Measurements from ENCODE around the gene ALPL. TPM values are rescaled to one million over a fixed set of nuclear protein-coding genes. Genes with fewer than 3 reads are reported as not detected.

ALPL gene
- total RNA-seq, 1 experiment from 2014 or later: 84.8 TPM

DNA sequence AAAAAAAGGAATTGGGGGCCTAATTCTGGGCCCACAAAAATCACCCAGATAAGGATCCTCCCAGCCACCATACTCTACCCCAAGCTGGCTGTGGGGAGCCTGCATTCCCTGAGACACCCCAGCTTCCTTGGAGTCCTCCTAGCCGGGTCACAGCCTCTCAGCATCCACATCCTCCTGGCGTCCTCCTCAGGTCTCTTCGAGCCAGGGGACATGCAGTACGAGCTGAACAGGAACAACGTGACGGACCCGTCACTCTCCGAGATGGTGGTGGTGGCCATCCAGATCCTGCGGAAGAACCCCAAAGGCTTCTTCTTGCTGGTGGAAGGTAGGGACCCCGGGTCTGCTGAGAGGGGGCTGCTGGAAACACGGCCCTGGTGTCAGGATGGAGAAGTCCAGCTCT lies 64.3 kb downstream of the ALPL start:
- no peak overlapping the region for H3K56ac ChIP-seq (ENCODE audit: insufficient read length, low read depth, low read length)
- no peak overlapping the region for H3K4ac ChIP-seq (ENCODE audit: low read depth, low read length)
- WGBS (ENCODE audit: extremely low coverage, insufficient read length, low lambda C conversion rate): no CpG with 5 or more reads among the region's 11 CpGs
- H3K23me2 ChIP-seq (ENCODE audit: insufficient read length, low read depth, low read length, poor library complexity, severe bottlenecking): peaks cover 2% of the 10 kb centered on the region
- H2BK20ac ChIP-seq (ENCODE audit: low read depth, low read length, poor library complexity, severe bottlenecking): no peak overlapping the region
- DNase-seq: no peak
- H3K27ac Mint-ChIP-seq: no peak overlapping the region; a peak in 1 of 7 replicates
- no peaks in the 10 kb centered on the region; the same call in 1 of the 2 replicates for H3K27me3 Mint-ChIP-seq (ENCODE audit: low read depth)
- no peaks in the 10 kb centered on the region for H4K20me1 ChIP-seq (ENCODE audit: control insufficient read depth, insufficient read depth, insufficient read length)
- no peaks in the 10 kb centered on the region for H3K9me3 ChIP-seq (ENCODE audit: control insufficient read depth, low read depth, low read length)
- peaks cover 2 to 7% (median 6%) of the 10 kb centered on the region in 3 experiments; a peak in 3 of 7 replicates for H3K36me3 Mint-ChIP-seq (ENCODE audit: insufficient read depth in 1 of 3, low read depth in 3 of 3)
- peaks cover 2% of the 10 kb centered on the region; the same call in 1 of the 2 replicates for H3K4me1 ChIP-seq (ENCODE audit: insufficient read depth, low read length)
- no peak overlapping the region for H2BK15ac ChIP-seq (ENCODE audit: low read depth, low read length)
- H3K79me2 ChIP-seq (ENCODE audit: insufficient read depth, low read length): no peaks in the 10 kb centered on the region
- H2BK12ac ChIP-seq (ENCODE audit: insufficient read length, low read depth, low read length): no peak overlapping the region
- no peak overlapping the region for H3K14ac ChIP-seq (ENCODE audit: insufficient read depth, low read length)
- peaks cover 16 to 29% of the 10 kb centered on the region in 2 experiments for H3K4me1 Mint-ChIP-seq
- H3T11ph ChIP-seq (ENCODE audit: low read length): no peak overlapping the region
- no peak overlapping the region for H3K4me2 ChIP-seq (ENCODE audit: insufficient read depth, insufficient read length, low read length)
- no peak overlapping the region for H2AFZ ChIP-seq (ENCODE audit: low read length)
- no peak overlapping the region for H3K9ac ChIP-seq (ENCODE audit: extremely low read depth, insufficient read length, low read length)
- H3K18ac ChIP-seq (ENCODE audit: insufficient read length, low read depth, low read length): no peak overlapping the region
- H3K27ac ChIP-seq (ENCODE audit: insufficient read length, low read depth, low read length): no peak overlapping the region
- no peak overlapping the region for H3K23ac ChIP-seq (ENCODE audit: insufficient read length, low read depth, low read length)
- no peak overlapping the region for H2AK5ac ChIP-seq (ENCODE audit: insufficient read length, low read length)
- no peaks in the 10 kb centered on the region for H3K9me3 Mint-ChIP-seq
- TF ChIP-seq, protein P1, sequence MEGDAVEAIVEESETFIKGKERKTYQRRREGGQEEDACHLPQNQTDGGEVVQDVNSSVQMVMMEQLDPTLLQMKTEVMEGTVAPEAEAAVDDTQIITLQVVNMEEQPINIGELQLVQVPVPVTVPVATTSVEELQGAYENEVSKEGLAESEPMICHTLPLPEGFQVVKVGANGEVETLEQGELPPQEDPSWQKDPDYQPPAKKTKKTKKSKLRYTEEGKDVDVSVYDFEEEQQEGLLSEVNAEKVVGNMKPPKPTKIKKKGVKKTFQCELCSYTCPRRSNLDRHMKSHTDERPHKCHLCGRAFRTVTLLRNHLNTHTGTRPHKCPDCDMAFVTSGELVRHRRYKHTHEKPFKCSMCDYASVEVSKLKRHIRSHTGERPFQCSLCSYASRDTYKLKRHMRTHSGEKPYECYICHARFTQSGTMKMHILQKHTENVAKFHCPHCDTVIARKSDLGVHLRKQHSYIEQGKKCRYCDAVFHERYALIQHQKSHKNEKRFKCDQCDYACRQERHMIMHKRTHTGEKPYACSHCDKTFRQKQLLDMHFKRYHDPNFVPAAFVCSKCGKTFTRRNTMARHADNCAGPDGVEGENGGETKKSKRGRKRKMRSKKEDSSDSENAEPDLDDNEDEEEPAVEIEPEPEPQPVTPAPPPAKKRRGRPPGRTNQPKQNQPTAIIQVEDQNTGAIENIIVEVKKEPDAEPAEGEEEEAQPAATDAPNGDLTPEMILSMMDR (conservative IDR thresholded peaks at IDR 0.05): no peak
- H3K27me3 ChIP-seq (ENCODE audit: insufficient read depth, low read length): no peaks in the 10 kb centered on the region
- H4K8ac ChIP-seq (replicated peaks; ENCODE audit: insufficient read length, low read depth, low read length): no peak overlapping the region
- H2BK5ac ChIP-seq (ENCODE audit: insufficient read length, low read length): no peak overlapping the region
- H3K79me1 ChIP-seq (ENCODE audit: insufficient read depth, low read depth, low read length, poor library complexity, severe bottlenecking): no peaks in the 10 kb centered on the region
- H2BK120ac ChIP-seq (ENCODE audit: low read depth, low read length, poor library complexity, severe bottlenecking): no peak overlapping the region
- no peak overlapping the region for H4K5ac ChIP-seq (ENCODE audit: insufficient read length, low read depth, low read length)
- H3K4me3 Mint-ChIP-seq: peak overlapping the region in 1 of 2 experiments; percentile 44; a peak in 2 of 5 replicates
- no peak overlapping the region for H4K91ac ChIP-seq (ENCODE audit: insufficient read length, low read depth, low read length)
